Tibial nerve (tissue), 4 donors: Measurements from ENCODE around the gene IQSEC3.

Experiments
- CTCF ChIP-seq, 5 experiments: fragments of 200-600 bp in 3 of 5; fragments of 450-650 bp in 2 of 5; sonication (generic) in 3 of 5; IDR thresholded peaks; one replicate each; pipeline ENCODE4 v1.5.1; 2016 to 2019; ENCODE audit warnings: antibody characterized with exemption in 5 of 5, mild to moderate bottlenecking in 3 of 5, moderate library complexity in 2 of 5
- EP300 ChIP-seq, 2 donors: sonication (generic); formaldehyde crosslinking; IDR thresholded peaks; one replicate each; pipeline ENCODE4 v1.6.1; 2017; ENCODE audit warnings: antibody characterized with exemption in 2 of 2, mild to moderate bottlenecking in 1 of 2
- POLR2A ChIP-seq, 2 donors: fragments of 450-650 bp; IDR thresholded peaks; one replicate each; pipeline ENCODE4 v1.6.1; 2017; ENCODE audit warnings: antibody characterized with exemption in 2 of 2, mild to moderate bottlenecking in 2 of 2, moderate library complexity in 2 of 2

DNA sequence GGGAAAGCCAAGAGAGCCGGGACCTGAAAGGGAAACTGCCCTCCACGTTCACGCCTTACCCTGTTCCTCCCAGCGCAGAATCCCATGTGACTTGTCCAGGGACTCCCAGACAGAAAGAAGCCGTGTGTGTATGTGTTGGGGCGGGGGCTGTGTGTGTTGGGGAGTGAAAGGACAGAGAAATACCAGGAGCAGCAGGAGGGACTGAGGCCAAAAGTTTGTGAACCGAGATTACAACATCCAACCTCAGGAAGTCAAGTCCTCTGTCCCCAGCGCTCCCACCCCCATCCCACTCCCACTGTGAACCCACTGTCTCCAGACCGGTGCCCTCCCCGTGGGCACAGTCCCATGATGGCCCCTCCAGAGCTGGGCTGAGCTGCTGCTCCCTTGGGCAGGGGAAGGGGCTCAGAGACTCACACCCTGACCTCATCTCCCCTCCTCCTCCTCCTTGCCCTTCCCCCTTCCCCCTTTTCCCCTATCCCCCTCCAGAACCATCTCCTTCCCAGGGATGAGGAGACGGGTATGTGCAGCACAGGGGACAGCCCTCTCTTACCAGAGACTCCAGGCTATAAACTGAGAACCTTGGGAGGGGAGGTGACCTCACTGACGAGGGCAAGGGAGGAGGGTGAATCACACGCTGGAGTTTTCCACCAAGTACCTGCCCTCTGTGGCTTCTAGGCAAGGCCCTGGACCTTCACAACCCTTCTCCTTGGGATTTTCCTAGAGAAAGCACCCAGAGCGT, 147.6 kb downstream of the IQSEC3 start, which contains the start of gene SLC6A12:
- TF ChIP-seq CTCF (IDR thresholded peaks at IDR 0.05): no peak
- no peak for TF ChIP-seq POLR2A (IDR thresholded peaks at IDR 0.05)
- TF ChIP-seq EP300 (IDR thresholded peaks at IDR 0.05): no peak
